ENCODE data around the gene ALOX12B.

ALOX12B gene

GRCh38 chr17:8041979-8042378, 45.5 kb downstream of the ALOX12B start:
- no peak overlapping the region for H3K4me3 ChIP-seq (ENCODE audit: low read depth, low read length)
- TF ChIP-seq CTCF (IDR thresholded peaks at IDR 0.05; ENCODE audit: control insufficient read depth, extremely low read depth, insufficient read depth), result no peak
- DNase-seq (ENCODE audit: low read depth), result no peak

GRCh38 chr17:8041249-8041928, 46.1 kb downstream of the ALOX12B start:
- TF ChIP-seq CTCF (IDR thresholded peaks at IDR 0.05; ENCODE audit: control insufficient read depth, extremely low read depth, insufficient read depth), result peak; percentile 68
- no peak for DNase-seq (ENCODE audit: low read depth)
- no peak overlapping the region for H3K4me3 ChIP-seq (ENCODE audit: low read depth, low read length)

- no peak for DNase-seq (ENCODE audit: low read depth)
- TF ChIP-seq CTCF (IDR thresholded peaks at IDR 0.05; ENCODE audit: control insufficient read depth, extremely low read depth, insufficient read depth), result no peak
- H3K4me3 ChIP-seq (ENCODE audit: low read depth, low read length), result no peak overlapping the region
These were observed 47.8 kb downstream of the ALOX12B start for GRCh38 chr17:8039611-8040168.

- no peak for DNase-seq (ENCODE audit: low read depth)
- no peak within 1 kb of the TSS for H3K4me3 ChIP-seq (ENCODE audit: low read depth, low read length)
- no peak for TF ChIP-seq CTCF (IDR thresholded peaks at IDR 0.05; ENCODE audit: control insufficient read depth, extremely low read depth, insufficient read depth)
These were observed 48.4 kb downstream of the ALOX12B start, which contains the start of gene ALOX15B for GRCh38 chr17:8038954-8039610. TSS of gene ALOX15B (plus strand) at chr17:8039059. CDS start at chr17:8039156, 97 bp downstream.

GRCh38 chr17:8032442-8032841, 55.1 kb downstream of the ALOX12B start:
- no peak overlapping the region for H3K4me3 ChIP-seq (ENCODE audit: low read depth, low read length)
- no peak for DNase-seq (ENCODE audit: low read depth)
- no peak for TF ChIP-seq CTCF (IDR thresholded peaks at IDR 0.05; ENCODE audit: control insufficient read depth, extremely low read depth, insufficient read depth)

GRCh38 chr17:8031950-8032349, 55.6 kb downstream of the ALOX12B start:
- no peak for TF ChIP-seq CTCF (IDR thresholded peaks at IDR 0.05; ENCODE audit: control insufficient read depth, extremely low read depth, insufficient read depth)
- H3K4me3 ChIP-seq (ENCODE audit: low read depth, low read length), result no peak overlapping the region
- peak; percentile 38 for DNase-seq (ENCODE audit: low read depth)

Data from LNCaP clone FGC (cell line).